GM18873 (cell line): ENCODE data around the gene DENND2C.
"Not testable (repeated sequence)": the region's sequence is repeated elsewhere in the genome, so short reads cannot be mapped to it uniquely, and the experiment has no call there.

Source experiments
- ATAC-seq: cut with Tn5 transposase; IDR thresholded peaks from one replicate; pipeline ENCODE4 v1.9.1; 2021; ENCODE audit warnings: mild to moderate bottlenecking, moderate library complexity, moderate number of reproducible peaks; ENCODE audit not compliant: unreplicated experiment, low FRiP score

DENND2C gene

DNA sequence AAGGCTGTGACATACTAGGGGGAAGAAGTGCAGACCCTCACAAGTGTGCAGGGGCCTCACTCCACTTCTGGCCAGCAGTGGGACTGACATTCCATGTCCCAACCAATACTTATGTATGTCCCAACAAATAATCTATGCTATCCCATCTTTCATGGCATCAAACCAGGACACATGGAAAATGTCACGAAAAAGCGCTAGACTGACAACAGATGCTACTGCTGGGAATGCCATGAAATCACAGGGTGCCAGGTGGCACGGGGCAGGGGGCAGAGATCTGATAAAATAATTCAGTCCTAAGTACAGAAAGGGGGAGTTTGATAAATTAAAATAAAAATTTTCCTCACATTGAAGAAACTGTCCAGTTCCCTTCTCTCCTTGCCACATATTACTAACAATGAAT is 60.8 kb downstream of the DENND2C start:
- ATAC-seq = no peak

DNA sequence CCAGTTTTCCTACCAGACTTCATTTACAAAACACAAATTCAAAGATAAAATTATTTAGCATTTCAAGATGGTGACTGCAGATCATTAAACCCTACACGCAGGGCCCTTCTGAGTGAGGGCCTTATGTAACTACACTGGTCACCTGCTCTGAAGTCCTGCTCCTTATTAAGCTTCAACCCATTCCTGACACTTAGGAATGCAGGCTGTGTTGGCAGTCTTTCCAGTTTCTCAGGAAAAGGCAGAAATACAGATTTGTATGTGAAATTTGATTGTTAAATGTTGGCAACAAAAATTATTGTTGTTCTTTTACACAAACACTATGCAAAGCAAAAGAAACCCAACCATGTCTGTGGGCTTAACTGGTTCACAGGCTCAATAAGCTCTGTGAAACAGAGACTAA is 62.6 kb downstream of the DENND2C start:
- no peak for ATAC-seq

DNA sequence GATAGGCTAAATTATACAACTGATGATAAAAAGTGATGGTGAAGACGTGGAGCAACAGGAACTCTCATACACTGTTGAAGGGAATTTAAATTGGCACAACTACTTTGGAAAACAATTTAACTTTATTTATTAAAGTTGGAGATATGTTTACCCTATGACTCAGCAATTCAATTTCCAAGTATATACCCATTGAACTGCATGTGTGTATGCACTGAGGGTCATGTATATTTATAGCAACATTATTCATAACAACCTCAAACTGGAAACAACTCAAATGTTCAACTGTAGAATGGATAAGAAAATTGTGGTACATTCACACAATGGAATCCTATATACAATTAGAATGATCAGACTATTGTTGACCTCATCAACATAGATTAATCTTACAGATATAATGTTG is 71.9 kb downstream of the DENND2C start:
- no peak for ATAC-seq

GRCh38 chr1:114595602-114596001 is 74.2 kb downstream of the DENND2C start:
- no peak for ATAC-seq

DNA sequence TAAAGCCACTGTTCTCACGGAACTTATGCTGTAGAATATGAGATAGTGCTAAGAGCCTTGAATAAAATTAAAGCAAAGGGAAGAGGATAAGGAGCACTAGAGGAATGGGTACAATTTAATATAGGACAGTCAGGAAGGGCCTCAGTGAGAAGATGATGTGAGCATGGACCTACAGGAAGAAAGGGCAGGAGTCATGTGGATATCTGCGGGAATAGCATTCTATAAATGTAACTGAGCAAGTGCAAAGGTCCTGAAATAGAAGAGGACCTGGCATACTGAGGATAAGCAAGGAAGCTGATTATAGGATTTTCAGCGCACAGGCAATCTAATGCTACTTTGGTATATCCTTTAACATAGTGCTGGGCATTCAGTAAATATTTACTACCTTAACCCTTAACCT is 75.8 kb downstream of the DENND2C start:
- no peak for ATAC-seq

DNA sequence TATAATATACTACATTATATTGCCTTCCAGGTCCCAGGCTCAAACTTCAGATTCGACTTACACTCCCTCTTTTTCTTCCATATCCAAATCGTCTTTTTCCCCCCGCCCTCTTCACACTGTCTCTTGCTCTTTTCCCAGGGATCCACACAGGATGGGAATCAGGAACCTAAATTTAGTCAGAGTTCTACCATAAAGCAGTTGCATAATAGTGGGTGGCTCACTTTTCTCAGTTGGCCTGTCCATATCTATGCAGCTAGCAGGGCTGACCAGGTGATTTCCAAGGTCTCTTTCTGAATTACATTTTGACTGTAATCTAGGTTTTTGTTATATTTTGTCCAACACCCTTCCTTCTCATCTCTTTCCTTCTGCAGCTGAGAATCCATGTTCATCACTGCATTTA is 80.7 kb downstream of the DENND2C start:
- no peak for ATAC-seq

DNA sequence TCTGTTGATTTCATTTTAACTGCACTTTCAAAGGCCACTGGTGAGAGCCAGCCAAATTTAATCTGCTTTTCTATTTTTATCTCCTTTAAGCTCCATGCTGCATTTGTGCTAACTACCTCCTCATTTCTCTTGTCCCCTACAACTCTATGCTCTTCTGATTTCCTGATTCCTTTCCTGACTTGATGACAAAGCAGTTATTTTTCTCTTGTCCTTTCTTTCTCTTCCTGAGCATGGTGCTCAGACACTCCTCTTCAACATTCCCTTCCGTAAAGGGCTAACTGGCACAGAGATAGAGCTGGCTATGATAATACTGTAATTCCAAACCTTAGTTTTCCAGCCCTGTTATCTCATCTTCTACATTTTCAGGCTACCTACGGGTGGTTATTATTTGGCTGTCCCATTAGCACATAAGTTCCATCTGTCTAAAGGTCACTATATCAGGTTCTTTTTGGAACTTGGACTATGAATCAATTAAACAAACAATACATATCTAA is 81.6 kb downstream of the DENND2C start:
- ATAC-seq = no peak

GRCh38 chr1:114587203-114587991 is 82.5 kb downstream of the DENND2C start:
- ATAC-seq = no peak

GRCh38 chr1:114586513-114587047 is 83.3 kb downstream of the DENND2C start:
- no peak for ATAC-seq

DNA sequence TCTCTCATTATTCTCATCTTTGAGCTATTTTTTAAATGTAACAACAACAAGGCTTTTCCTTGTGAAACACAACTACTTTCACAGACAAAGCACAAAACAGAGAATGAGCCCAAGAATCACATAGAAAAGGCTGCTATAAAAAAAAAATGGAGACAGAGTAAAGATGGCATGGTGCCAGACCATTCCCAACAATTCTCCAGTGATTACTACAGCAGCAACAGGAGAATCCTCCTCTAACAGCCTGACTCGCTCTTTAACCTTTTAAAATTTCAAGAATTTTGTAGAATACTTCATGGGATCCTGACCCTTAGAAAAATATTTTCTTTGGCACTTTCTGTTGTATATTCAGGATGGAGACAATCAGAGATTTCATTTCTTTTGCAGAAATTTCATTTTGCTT is 84.6 kb downstream of the DENND2C start:
- ATAC-seq = no peak

DNA sequence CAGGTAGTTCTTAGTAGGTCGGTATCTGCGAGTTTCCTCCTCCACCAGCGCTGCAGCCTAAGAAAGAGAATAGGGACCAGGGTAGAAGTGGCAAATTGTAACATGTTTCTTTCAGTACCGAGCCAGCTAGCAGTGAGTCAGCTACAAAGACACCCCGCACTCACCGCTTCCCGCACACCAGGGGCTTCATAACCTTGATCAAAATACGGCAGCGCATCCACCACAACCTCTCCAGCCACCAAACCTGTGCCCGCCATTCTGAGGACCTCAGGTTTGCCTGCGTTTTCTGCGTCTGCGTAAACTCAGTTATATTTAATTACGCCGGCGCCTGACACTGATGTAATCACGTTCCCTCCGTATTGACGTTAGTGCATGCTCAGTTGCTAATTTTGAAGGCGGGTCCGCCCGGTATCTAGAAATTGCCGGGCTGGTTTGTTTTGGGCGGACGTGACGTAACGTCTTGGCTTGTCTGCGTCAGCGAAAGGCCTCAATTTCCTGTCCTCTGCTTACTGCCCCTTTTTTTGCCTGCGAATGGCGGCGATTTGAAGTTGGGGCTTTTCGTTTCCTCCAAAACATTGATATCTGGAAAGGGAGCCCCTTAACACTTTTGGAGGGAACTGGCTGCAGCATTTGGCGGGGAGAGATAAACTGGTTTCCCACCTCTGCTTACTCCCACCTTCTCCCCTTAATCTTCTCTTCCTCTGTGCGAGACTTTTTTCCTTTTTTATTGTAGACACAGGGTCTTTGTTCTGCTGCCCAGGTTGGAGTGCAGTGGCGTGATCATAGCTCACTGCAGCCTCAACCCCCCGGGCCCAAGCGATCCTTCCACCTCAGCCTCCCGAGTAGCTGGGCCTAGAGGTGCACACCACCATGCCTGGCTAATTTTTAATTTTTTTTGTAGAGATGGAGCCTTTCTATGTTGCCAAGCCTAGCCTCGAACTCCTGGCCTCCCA is 88.2 kb downstream of the DENND2C start, which contains the start of gene BCAS2:
Gene BCAS2 (minus strand): TSS at position 281 of the 953 bp plus-strand sequence. CDS start 24 bp downstream, at position 257.
- ATAC-seq = peak; percentile 100

DNA sequence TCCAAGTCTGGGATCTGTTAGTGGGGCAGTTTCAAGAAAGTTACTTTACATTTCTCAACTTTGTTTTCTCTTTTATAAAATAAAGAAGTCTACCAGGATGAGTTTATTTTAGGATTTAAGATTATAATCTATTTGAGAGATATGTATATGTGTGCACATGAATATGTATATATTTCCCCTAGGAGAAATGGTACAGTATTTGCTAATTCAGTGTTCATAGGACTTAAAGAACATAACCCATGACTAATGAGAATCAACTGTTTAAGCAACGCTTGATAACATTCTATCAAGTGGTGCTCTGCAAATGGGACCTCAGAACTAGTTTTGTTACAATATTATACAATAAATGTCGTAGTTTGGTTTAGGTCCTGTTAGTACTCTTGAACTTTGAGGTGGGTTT is 95.5 kb downstream of the DENND2C start:
- no peak for ATAC-seq

GRCh38 chr1:114564141-114564540 is 105.7 kb downstream of the DENND2C start:
- ATAC-seq = no peak

GRCh38 chr1:114562978-114563510 is 106.8 kb downstream of the DENND2C start:
- ATAC-seq = not testable (repeated sequence)

DNA sequence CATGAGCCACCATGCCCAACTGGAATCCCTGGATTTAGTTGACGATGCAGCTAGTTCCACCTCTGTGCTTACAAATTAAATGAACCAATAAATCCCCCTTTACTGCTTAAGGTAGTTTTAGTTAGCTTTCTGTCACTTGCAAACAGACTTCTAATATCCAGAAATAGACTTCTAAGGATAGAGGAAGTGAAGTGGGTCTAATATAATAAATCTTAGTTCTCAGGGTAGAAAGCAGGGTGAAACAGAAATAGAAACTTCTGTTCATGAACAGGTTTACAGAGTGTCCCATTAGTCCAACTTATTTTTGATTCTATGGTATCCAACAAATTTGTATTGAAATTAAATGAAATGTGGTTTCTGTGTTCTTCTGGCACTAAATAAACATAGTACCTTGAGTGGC is 108.5 kb downstream of the DENND2C start:
- ATAC-seq = no peak

DNA sequence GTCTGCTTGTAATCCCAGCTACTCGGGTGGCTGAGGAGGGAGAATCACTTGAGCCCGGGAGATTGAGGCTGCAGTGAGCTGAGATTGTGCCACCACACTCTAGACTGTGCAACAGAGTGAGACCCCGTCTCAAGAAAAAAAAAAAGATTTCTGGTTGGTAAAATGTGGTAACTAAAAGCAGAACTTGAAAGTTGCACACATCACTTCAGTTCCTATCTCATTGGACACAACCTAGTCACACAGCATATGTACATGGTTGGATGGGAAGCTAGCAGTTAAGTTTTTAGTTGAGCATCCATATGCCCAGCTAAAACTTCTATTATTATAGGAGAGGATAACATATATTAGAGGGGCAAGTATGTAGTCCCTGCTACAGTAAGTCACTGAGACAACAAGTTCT is 110.5 kb downstream of the DENND2C start:
- no peak for ATAC-seq

DNA sequence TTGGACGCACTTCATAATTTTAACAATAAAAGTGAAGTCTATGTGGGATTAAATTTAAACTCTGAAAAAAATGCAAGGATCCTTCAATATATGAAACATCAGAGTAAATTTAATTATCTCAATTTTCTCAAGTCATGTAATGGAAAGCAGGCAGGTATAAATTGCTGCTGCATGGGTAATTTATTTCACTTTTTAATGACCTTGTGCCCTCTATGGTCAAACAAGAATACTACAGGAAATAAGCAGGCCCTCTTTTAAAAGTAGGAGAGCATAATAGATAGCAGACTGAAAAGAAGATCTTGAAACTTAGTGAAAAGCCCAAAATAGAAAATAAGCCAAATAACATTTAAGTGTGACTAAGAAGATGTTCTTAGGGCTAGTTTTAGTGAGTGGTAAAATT is 111.3 kb downstream of the DENND2C start:
- ATAC-seq = no peak

DNA sequence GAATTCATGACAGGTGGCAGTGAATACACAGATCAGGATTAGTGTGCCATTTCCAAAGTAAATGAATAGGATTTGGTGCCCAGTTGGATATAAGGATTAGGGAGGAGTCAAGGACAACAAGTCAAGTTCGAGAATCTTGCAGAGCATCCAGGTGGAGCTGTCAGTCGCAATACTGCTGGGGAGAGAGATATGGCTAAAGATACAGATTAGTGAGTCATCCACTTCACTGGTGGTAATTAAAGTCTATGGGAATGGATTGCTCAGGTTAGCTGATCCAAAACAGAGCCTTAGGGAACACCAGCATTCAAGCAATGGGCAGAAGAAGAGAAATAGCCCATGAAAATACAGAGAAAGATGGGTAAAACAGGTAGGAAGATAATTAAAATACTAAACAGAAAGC is 115.3 kb downstream of the DENND2C start:
- ATAC-seq = no peak

- ATAC-seq = no peak
Observed at GRCh38 chr1:114552106-114552639, 117.7 kb downstream of the DENND2C start.

DNA sequence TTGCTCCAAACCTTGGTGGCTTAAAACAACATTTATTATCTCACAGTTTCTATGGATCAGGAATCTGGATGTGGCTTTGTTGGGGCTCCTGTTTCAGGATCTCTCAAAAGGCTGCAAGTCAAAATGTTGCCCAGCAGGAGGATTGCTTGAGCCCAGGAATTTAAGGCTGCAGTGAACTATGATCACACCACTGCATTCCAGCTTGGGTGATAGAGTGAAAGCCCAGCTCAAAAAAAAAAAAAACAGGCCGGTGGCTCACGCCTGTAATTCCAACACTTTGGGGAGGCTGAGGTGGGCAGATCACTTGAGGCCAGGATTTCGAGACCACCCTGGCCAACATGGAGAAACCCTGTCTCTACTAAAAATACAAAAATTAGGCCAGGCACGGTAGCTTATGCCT is 118.4 kb downstream of the DENND2C start:
- no peak for ATAC-seq
